ENCODE measurements around the gene NFILZ.

GRCh38 chr19:8600064-8600463, 30.4 kb upstream of the NFILZ start:
- TF ChIP-seq CTCF (conservative IDR thresholded peaks at IDR 0.05; ENCODE audit: low read length): no peak
- TF ChIP-seq EZH2phosphoT487 (IDR thresholded peaks at IDR 0.05; ENCODE audit: borderline replicate concordance): no peak
